Renal pelvis (tissue), 4 donors: ENCODE results near the gene PLA2G4E. TPM values are rescaled to one million over a fixed set of nuclear protein-coding genes. Genes with fewer than 3 reads are reported as not detected.
A peak's percentile ranks its signal among the peaks of the same experiment; 100 is the strongest.

Experiments
- DNase-seq: peaks from one replicate; pipeline ENCODE4 v3.0.0-alpha.2; 2013
- polyA plus RNA-seq, 3 donors: library from polyadenylated mRNA; unstranded; fragments of 120-200 nt; gene quantifications; one replicate each; pipeline ENCODE4 v1.2.1, GENCODE V29; 2013; ENCODE audit not compliant: insufficient read length in 3 of 3

PLA2G4E gene
- polyA plus RNA-seq, 3 donors, result 0.04 TPM; not detected in 2

GRCh38 chr15:41975669-41976068, 45.2 kb downstream of the PLA2G4E start:
- no peak for DNase-seq

GRCh38 chr15:41974041-41974440, 46.8 kb downstream of the PLA2G4E start:
- no peak for DNase-seq

- peak; percentile 99 for DNase-seq
Observed at GRCh38 chr15:41972253-41973242, 48.3 kb downstream of the PLA2G4E start, which contains the start of gene EHD4. Gene EHD4 (minus strand): TSS chr15:41972557. CDS start chr15:41972494, 63 bp downstream.

- DNase-seq, result no peak
Observed at GRCh38 chr15:41971895-41972252, 49.0 kb downstream of the PLA2G4E start.

GRCh38 chr15:41971089-41971894, 49.5 kb downstream of the PLA2G4E start:
- peak; percentile 67 for DNase-seq

GRCh38 chr15:41970456-41970855, 50.4 kb downstream of the PLA2G4E start:
- no peak for DNase-seq

GRCh38 chr15:41969851-41970431, 50.9 kb downstream of the PLA2G4E start:
- no peak for DNase-seq

- DNase-seq, result no peak
Observed at GRCh38 chr15:41968701-41969100, 52.1 kb downstream of the PLA2G4E start.

GRCh38 chr15:41967506-41968206, 53.2 kb downstream of the PLA2G4E start:
- DNase-seq, result no peak

GRCh38 chr15:41966920-41967465, 53.8 kb downstream of the PLA2G4E start:
- no peak for DNase-seq

GRCh38 chr15:41966414-41966812, 54.4 kb downstream of the PLA2G4E start:
- DNase-seq, result no peak

- DNase-seq, result no peak
Observed at GRCh38 chr15:41965441-41966413, 55.1 kb downstream of the PLA2G4E start.

- DNase-seq, result no peak
Observed at GRCh38 chr15:41961595-41962202, 59.1 kb downstream of the PLA2G4E start.

GRCh38 chr15:41961001-41961518, 59.8 kb downstream of the PLA2G4E start:
- no peak for DNase-seq

- no peak for DNase-seq
Observed at GRCh38 chr15:41958002-41958420, 62.8 kb downstream of the PLA2G4E start.

GRCh38 chr15:41957021-41957897, 63.6 kb downstream of the PLA2G4E start:
- DNase-seq, result no peak

GRCh38 chr15:41955807-41956525, 64.9 kb downstream of the PLA2G4E start:
- no peak for DNase-seq

- DNase-seq, result no peak
Observed at GRCh38 chr15:41955100-41955499, 65.7 kb downstream of the PLA2G4E start.
